B cell (primary cell): ENCODE data around the gene PRUNE2. TPM values are rescaled to one million over a fixed set of nuclear protein-coding genes. Genes with fewer than 3 reads are reported as not detected.
A peak's percentile ranks its signal among the peaks of the same experiment; 100 is the strongest.

ENCODE experiments used
- ATAC-seq: fragments of 200-7000 bp; cut with Tn5 transposase; one replicate; pipeline ENCODE4 v1.10.0; 2021; ENCODE audit warnings: low read depth, mild to moderate bottlenecking, moderate number of reproducible peaks, moderate library complexity
- CTCF ChIA-PET: fragments of 350-600 bp; sonication (Branson Sonifier 250); formaldehyde crosslinking; loops from one replicate; lab custom pipeline; 2021; ENCODE audit warnings: antibody characterized with exemption, inconsistent platforms; lab: Charles Lee
- POLR2A ChIA-PET: fragments of 350-600 bp; sonication (Branson Sonifier 250); formaldehyde crosslinking; loops from one replicate; lab custom pipeline; 2021; ENCODE audit warnings: antibody characterized with exemption; lab: Charles Lee
- DNase-seq: peaks from one replicate; pipeline ENCODE4 v3.0.0; 2013
- H2AFZ ChIP-seq: 2 replicates; pipeline ENCODE4 v1.6.1; 2012; ENCODE audit warnings: mild to moderate bottlenecking, low read depth, low read length; ENCODE audit not compliant: insufficient read depth, poor library complexity, severe bottlenecking
- H3K27ac ChIP-seq, 2 donors: 1 replicate in 1 of 2; 2 replicates in 1 of 2; pipeline ENCODE4 v1.5.1; 2012 to 2013; ENCODE audit warnings: low read length in 2 of 2, mild to moderate bottlenecking in 2 of 2, moderate library complexity in 1 of 2
- H3K27me3 ChIP-seq, 4 experiments: fragments of 200-600 bp in 1 of 4; sonication (generic) in 1 of 4; replicated peaks in 1 of 4; 1 replicate in 2 of 4; 2 replicates in 2 of 4; pipeline versions ENCODE4 v1.6.1 to v1.7.0; 2013 to 2016; ENCODE audit warnings: low read length in 3 of 4, mild to moderate bottlenecking in 2 of 4, mixed read lengths in 1 of 4, moderate library complexity in 1 of 4; ENCODE audit not compliant: insufficient read depth in 4 of 4, control insufficient read depth in 3 of 4; ENCODE audit errors: control extremely low read depth in 1 of 4
- H3K36me3 ChIP-seq, 2 experiments: replicated peaks in 1 of 2; 1 replicate in 1 of 2; 2 replicates in 1 of 2; pipeline versions ENCODE4 v1.6.1 to v1.7.1; 2013; ENCODE audit warnings: low read length in 1 of 2; ENCODE audit not compliant: insufficient read depth in 2 of 2, control insufficient read depth in 1 of 2; ENCODE audit errors: control extremely low read depth in 1 of 2, extremely low read depth in 1 of 2
- H3K4me1 ChIP-seq, 2 donors: fragments of 200-600 bp in 1 of 2; sonication (generic) in 1 of 2; 1 replicate in 1 of 2; 2 replicates in 1 of 2; pipeline versions ENCODE4 v1.5.1 to v1.6.1; 2013 to 2017; ENCODE audit warnings: low read length in 2 of 2; ENCODE audit not compliant: control insufficient read depth in 2 of 2, insufficient read depth in 2 of 2
- H3K4me2 ChIP-seq: replicated peaks from 2 replicates; pipeline ENCODE3; 2012; ENCODE audit warnings: mild to moderate bottlenecking, low read depth, low read length; ENCODE audit not compliant: poor library complexity, severe bottlenecking
- H3K4me3 ChIP-seq, 5 experiments: fragments of 200-600 bp in 1 of 5; sonication (generic) in 1 of 5; 1 replicate in 3 of 5; 2 replicates in 2 of 5; pipeline versions ENCODE4 v1.5.1 to v1.7.0; 2011 to 2016; ENCODE audit warnings: low read length in 4 of 5, mild to moderate bottlenecking in 4 of 5, low read depth in 2 of 5, control low read depth in 1 of 5, moderate library complexity in 1 of 5; ENCODE audit not compliant: insufficient read depth in 1 of 5; ENCODE audit errors: control extremely low read depth in 1 of 5, extremely low read depth in 1 of 5
- H3K79me2 ChIP-seq: fragments of 200-600 bp; sonication (generic); one replicate; pipeline ENCODE4 v1.6.0; 2016; ENCODE audit warnings: low read length; ENCODE audit not compliant: control insufficient read depth, insufficient read depth
- H3K9ac ChIP-seq: fragments of 200-600 bp; sonication (generic); 2 replicates; pipeline ENCODE4 v1.6.1; 2017; ENCODE audit warnings: mild to moderate bottlenecking, low read length, moderate library complexity
- H3K9me3 ChIP-seq, 3 donors: one replicate each; pipeline versions ENCODE4 v1.6.1 to v1.7.1; 2013; ENCODE audit warnings: low read length in 2 of 3; ENCODE audit not compliant: control insufficient read depth in 2 of 3, insufficient read depth in 1 of 3; ENCODE audit errors: control extremely low read depth in 1 of 3
- H4K20me1 ChIP-seq: 2 replicates; pipeline ENCODE4 v1.6.0; 2012; ENCODE audit warnings: mild to moderate bottlenecking, low read length; ENCODE audit not compliant: insufficient read depth, control insufficient read depth, poor library complexity, severe bottlenecking
- H3K27ac Mint-ChIP-seq: one replicate; pipeline ENCODE4 v1.8.0; 2021; ENCODE audit warnings: mixed read lengths
- H3K27me3 Mint-ChIP-seq: one replicate; pipeline ENCODE4 v1.8.0; 2021; ENCODE audit warnings: mixed read lengths
- H3K4me1 Mint-ChIP-seq: one replicate; pipeline ENCODE4 v1.8.0; 2021; ENCODE audit warnings: mixed read lengths
- H3K4me3 Mint-ChIP-seq: one replicate; pipeline ENCODE4 v1.8.0; 2021; ENCODE audit warnings: mixed read lengths
- H3K9me3 Mint-ChIP-seq: one replicate; pipeline ENCODE4 v1.8.0; 2022; ENCODE audit warnings: mixed read lengths; ENCODE audit not compliant: insufficient read depth
- EZH2 ChIP-seq: IDR thresholded peaks from 2 replicates; pipeline ENCODE4 v1.6.1; 2012; ENCODE audit warnings: borderline replicate concordance, low read depth, mild to moderate bottlenecking, moderate library complexity, low read length; ENCODE audit not compliant: insufficient read depth, poor library complexity, severe bottlenecking
- whole genome bisulfite sequencing: methylation state at CpG from one replicate; pipeline ENCODE4 v1.1.5; 2013; ENCODE audit warnings: missing lambda C conversion rate; ENCODE audit not compliant: insufficient coverage; 5-methylcytosine and 5-hydroxymethylcytosine counted together
- intact Hi-C: fragments of 100-400 bp; cut with micrococcal nuclease; formaldehyde crosslinking; loops from one replicate; pipeline ENCODE4 v1.10.0; 2022
- polyA plus RNA-seq: library from polyadenylated mRNA; depleted of rRNA; stranded (reverse); fragments of >200 nt; gene quantifications from 2 replicates; pipeline ENCODE4 v1.2.3, GENCODE V29; 2012
- total RNA-seq, 2 donors: library from RNA; stranded (reverse); fragments of 120-200 nt in 1 of 2; gene quantifications; 1 replicate in 1 of 2; 2 replicates in 1 of 2; pipeline versions ENCODE4 v1.2.3 to v1.2.4, GENCODE V29; 2013 to 2022
- TF ChIP-seq, protein P1 (sequence below): fragments of 200-600 bp; IDR thresholded peaks from one replicate; pipeline ENCODE4 v1.8.0; 2022; ENCODE audit warnings: antibody characterized with exemption, mild to moderate bottlenecking

PRUNE2 gene
- total and polyA plus RNA-seq, 2 donors (not counting 1 experiment from before 2014, with no cell fraction given) = 0.12 TPM; not detected in 1

DNA sequence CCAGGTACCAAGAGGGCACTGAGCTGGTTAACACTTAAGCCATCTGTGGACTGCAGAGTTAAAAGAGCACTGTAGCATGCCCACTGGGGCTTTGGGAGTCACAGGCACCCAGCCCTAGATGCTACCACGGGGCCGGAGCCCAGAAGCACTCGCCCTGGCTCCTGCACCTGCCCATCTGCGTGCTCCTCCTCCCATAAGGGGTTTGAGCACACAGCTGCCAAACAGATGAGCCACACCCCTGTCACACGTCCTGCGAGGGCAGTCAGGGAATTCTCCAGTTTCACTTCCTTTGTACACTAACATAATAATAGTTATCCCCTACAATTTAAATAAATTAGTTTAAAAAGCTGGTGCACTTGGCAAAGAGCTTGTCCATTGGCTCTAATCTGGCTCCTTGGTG, 146.2 kb downstream of the PRUNE2 start:
- peak; percentile 82 for ATAC-seq
- H3K79me2 ChIP-seq = no peaks in the 10 kb centered on the region
- H3K4me1 ChIP-seq = peaks cover 40 to 50% of the 10 kb centered on the region in 2 donors
- no peak for TF ChIP-seq EZH2
- TF ChIP-seq, protein P1, sequence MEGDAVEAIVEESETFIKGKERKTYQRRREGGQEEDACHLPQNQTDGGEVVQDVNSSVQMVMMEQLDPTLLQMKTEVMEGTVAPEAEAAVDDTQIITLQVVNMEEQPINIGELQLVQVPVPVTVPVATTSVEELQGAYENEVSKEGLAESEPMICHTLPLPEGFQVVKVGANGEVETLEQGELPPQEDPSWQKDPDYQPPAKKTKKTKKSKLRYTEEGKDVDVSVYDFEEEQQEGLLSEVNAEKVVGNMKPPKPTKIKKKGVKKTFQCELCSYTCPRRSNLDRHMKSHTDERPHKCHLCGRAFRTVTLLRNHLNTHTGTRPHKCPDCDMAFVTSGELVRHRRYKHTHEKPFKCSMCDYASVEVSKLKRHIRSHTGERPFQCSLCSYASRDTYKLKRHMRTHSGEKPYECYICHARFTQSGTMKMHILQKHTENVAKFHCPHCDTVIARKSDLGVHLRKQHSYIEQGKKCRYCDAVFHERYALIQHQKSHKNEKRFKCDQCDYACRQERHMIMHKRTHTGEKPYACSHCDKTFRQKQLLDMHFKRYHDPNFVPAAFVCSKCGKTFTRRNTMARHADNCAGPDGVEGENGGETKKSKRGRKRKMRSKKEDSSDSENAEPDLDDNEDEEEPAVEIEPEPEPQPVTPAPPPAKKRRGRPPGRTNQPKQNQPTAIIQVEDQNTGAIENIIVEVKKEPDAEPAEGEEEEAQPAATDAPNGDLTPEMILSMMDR = no peak
- no peaks in the 10 kb centered on the region for H3K9me3 Mint-ChIP-seq
- POLR2A ChIA-PET = no interaction called here
- H3K9ac ChIP-seq = peak overlapping the region; percentile 11
- intact Hi-C loops = loop anchor here (2.0 to 5.0 kb wide), 3 partner anchors 302 to 418 kb away; partner anchors contain the start of genes GCNT1 and VPS13A
- H2AFZ ChIP-seq = no peak overlapping the region
- peak; percentile 69 for DNase-seq
- H3K4me3 Mint-ChIP-seq = peak overlapping the region; percentile 81
- no peaks in the 10 kb centered on the region for H4K20me1 ChIP-seq
- no peaks in the 10 kb centered on the region for H3K27me3 ChIP-seq
- peaks cover 55% of the 10 kb centered on the region for H3K4me1 Mint-ChIP-seq
- H3K9me3 ChIP-seq = no peaks in the 10 kb centered on the region
- peak overlapping the region; percentile 79 for H3K27ac Mint-ChIP-seq
- no peaks in the 10 kb centered on the region for H3K27me3 Mint-ChIP-seq
- CTCF ChIA-PET = interaction anchor here (0.6 kb wide), 1 partner anchor 52 kb away, joined by 3 read pairs; no protein-coding TSS in a partner anchor
- peak overlapping the region in 1 of 2 donors; percentile 46 for H3K27ac ChIP-seq
- peak overlapping the region; percentile 47 for H3K4me2 ChIP-seq
- WGBS = 0% methylated on average over 3 of the region's 6 CpGs
- H3K4me3 ChIP-seq = no peak overlapping the region
- H3K36me3 ChIP-seq = no peaks in the 10 kb centered on the region

DNA sequence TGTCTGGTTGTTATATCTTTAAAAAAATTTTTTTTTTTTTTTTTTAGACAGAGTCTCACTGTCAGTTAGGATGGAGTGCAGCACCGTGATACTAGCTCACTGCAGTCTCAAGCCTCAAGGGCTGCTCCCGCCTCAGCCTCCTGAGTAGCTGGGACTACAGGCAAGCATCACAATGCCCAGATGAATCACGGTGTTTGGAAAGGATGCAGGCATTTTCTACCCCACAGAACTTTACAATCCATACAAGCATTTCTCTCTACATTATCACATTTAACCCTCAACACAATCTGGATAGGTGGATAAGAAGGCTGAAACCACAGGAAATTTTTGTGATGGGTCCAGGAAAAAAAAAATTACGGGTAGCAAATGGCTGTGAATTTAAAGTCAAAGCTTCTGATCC, 147.4 kb downstream of the PRUNE2 start:
- no peak overlapping the region for H3K27ac Mint-ChIP-seq
- intact Hi-C loops = loop anchor here (5.0 kb wide), 2 partner anchors 301 to 419 kb away; partner anchors contain the start of genes GCNT1 and VPS13A

More for the DNA sequence above, 147.4 kb downstream of the PRUNE2 start:
- Histone ChIP-seq H3K4me3 (no peak overlapping the region), H3K4me1 (peaks cover 44 to 55% of the 10 kb centered on the region in 2 donors), H3K27me3 (no peaks in the 10 kb centered on the region), H3K9me3 (no peaks in the 10 kb centered on the region), H3K79me2 (no peaks in the 10 kb centered on the region), H3K36me3 (no peaks in the 10 kb centered on the region), H2AFZ (peak overlapping the region; percentile 44), H3K4me2 (no peak overlapping the region), H3K9ac (no peak overlapping the region), H3K27ac (peak overlapping the region in 1 of 2 donors; percentile 46), H4K20me1 (no peaks in the 10 kb centered on the region)
- TF ChIP-seq, protein P1 = no peak
- 74% methylated on average over 2 of the region's 4 CpGs for WGBS
- ATAC-seq (no peak), DNase-seq (no peak)
- Mint-ChIP-seq H3K4me1 (peaks cover 61% of the 10 kb centered on the region), H3K9me3 (no peaks in the 10 kb centered on the region), H3K27me3 (peaks cover 4% of the 10 kb centered on the region), H3K4me3 (no peak overlapping the region)
- ChIA-PET POLR2A (interaction anchor here (0.6 kb wide), 1 partner anchor 115 kb away, joined by 4 read pairs; no protein-coding TSS in a partner anchor), CTCF (no interaction called here)
